H9 (cell line): ENCODE results near the gene TACC2. TPM values are rescaled to one million over a fixed set of nuclear protein-coding genes. Genes with fewer than 3 reads are reported as not detected.

Experiments used
- DNase-seq: peaks from one replicate; pipeline ENCODE4 v3.0.0-alpha.2; 2017
- H2AFZ ChIP-seq: one replicate; pipeline ENCODE4 v1.6.1; 2013; ENCODE audit warnings: mild to moderate bottlenecking, low read length, control low read depth, moderate library complexity
- H2AK5ac ChIP-seq: 2 replicates; pipeline ENCODE4 v1.6.1; 2013; ENCODE audit warnings: low read length, control low read depth, mixed read lengths; ENCODE audit not compliant: insufficient read length
- H2BK120ac ChIP-seq: one replicate; pipeline ENCODE4 v1.6.1; 2013; ENCODE audit warnings: low read depth, mild to moderate bottlenecking, low read length, control low read depth, inconsistent platforms; ENCODE audit not compliant: poor library complexity, severe bottlenecking
- H2BK12ac ChIP-seq: 2 replicates; pipeline ENCODE4 v1.6.1; 2013; ENCODE audit warnings: low read length, control low read depth, mixed read lengths, low read depth; ENCODE audit not compliant: insufficient read length
- H2BK15ac ChIP-seq: 2 replicates; pipeline ENCODE4 v1.6.1; 2013; ENCODE audit warnings: low read depth, low read length, control low read depth
- H2BK20ac ChIP-seq: one replicate; pipeline ENCODE4 v1.6.1; 2013; ENCODE audit warnings: low read depth, mild to moderate bottlenecking, low read length, control low read depth, inconsistent platforms; ENCODE audit not compliant: poor library complexity, severe bottlenecking
- H2BK5ac ChIP-seq: 2 replicates; pipeline ENCODE4 v1.6.1; 2013; ENCODE audit warnings: low read length, control low read depth, mixed read lengths; ENCODE audit not compliant: insufficient read length
- H3K14ac ChIP-seq: 2 replicates; pipeline ENCODE4 v1.6.1; 2013; ENCODE audit warnings: low read length, control low read depth; ENCODE audit not compliant: insufficient read depth
- H3K18ac ChIP-seq: 2 replicates; pipeline ENCODE4 v1.6.1; 2013; ENCODE audit warnings: low read depth, mild to moderate bottlenecking, mixed read lengths, low read length, control low read depth; ENCODE audit not compliant: insufficient read length
- H3K23ac ChIP-seq: 2 replicates; pipeline ENCODE4 v1.6.1; 2013; ENCODE audit warnings: low read length, control low read depth, mixed read lengths, low read depth; ENCODE audit not compliant: insufficient read length
- H3K23me2 ChIP-seq: 2 replicates; pipeline ENCODE4 v1.6.1; 2013; ENCODE audit warnings: low read depth, mild to moderate bottlenecking, mixed read lengths, low read length, control low read depth; ENCODE audit not compliant: insufficient read length, poor library complexity, severe bottlenecking
- H3K27ac ChIP-seq: 2 replicates; pipeline ENCODE4 v1.5.1; 2013; ENCODE audit warnings: low read length, control low read depth, mixed read lengths, low read depth; ENCODE audit not compliant: insufficient read length
- H3K27me3 ChIP-seq: 2 replicates; pipeline ENCODE4 v1.6.1; 2013; ENCODE audit warnings: low read length, control low read depth, inconsistent platforms; ENCODE audit not compliant: insufficient read depth
- H3K4ac ChIP-seq: 2 replicates; pipeline ENCODE4 v1.6.1; 2013; ENCODE audit warnings: low read depth, mild to moderate bottlenecking, control low read depth, inconsistent platforms, low read length, moderate library complexity
- H3K4me1 ChIP-seq: 2 replicates; pipeline ENCODE4 v1.6.1; 2013; ENCODE audit warnings: low read length, control low read depth, inconsistent platforms; ENCODE audit not compliant: insufficient read depth
- H3K4me2 ChIP-seq: 2 replicates; pipeline ENCODE4 v1.6.1; 2013; ENCODE audit warnings: low read length, control low read depth, mixed read lengths; ENCODE audit not compliant: insufficient read length, insufficient read depth
- H3K56ac ChIP-seq: 2 replicates; pipeline ENCODE4 v1.6.1; 2013; ENCODE audit warnings: low read depth, mild to moderate bottlenecking, mixed read lengths, low read length, control low read depth; ENCODE audit not compliant: insufficient read length
- H3K79me1 ChIP-seq: 2 replicates; pipeline ENCODE4 v1.6.1; 2013; ENCODE audit warnings: low read depth, mild to moderate bottlenecking, moderate library complexity, low read length, control low read depth, inconsistent platforms; ENCODE audit not compliant: insufficient read depth, poor library complexity, severe bottlenecking
- H3K79me2 ChIP-seq: 2 replicates; pipeline ENCODE4 v1.6.1; 2013; ENCODE audit warnings: low read length, control low read depth, inconsistent platforms; ENCODE audit not compliant: insufficient read depth
- H3K9ac ChIP-seq: 2 replicates; pipeline ENCODE4 v1.6.1; 2013; ENCODE audit warnings: low read length, control low read depth, mixed read lengths; ENCODE audit not compliant: insufficient read length; ENCODE audit errors: extremely low read depth
- H3K9me3 ChIP-seq: one replicate; pipeline ENCODE4 v1.6.1; 2013; ENCODE audit warnings: low read depth, low read length, inconsistent platforms; ENCODE audit not compliant: control insufficient read depth
- H3T11ph ChIP-seq: one replicate; pipeline ENCODE4 v1.6.1; 2013; ENCODE audit warnings: mild to moderate bottlenecking, low read length, control low read depth, inconsistent platforms
- H4K20me1 ChIP-seq: one replicate; pipeline ENCODE4 v1.6.1; 2013; ENCODE audit not compliant: control insufficient read depth, insufficient read length, insufficient read depth
- H4K5ac ChIP-seq: 2 replicates; pipeline ENCODE4 v1.6.1; 2013; ENCODE audit warnings: low read depth, mild to moderate bottlenecking, mixed read lengths, low read length, control low read depth; ENCODE audit not compliant: insufficient read length
- H4K8ac ChIP-seq: replicated peaks from 2 replicates; pipeline ENCODE4 v1.6.1; 2013; ENCODE audit warnings: low read length, control low read depth, mixed read lengths, low read depth; ENCODE audit not compliant: insufficient read length
- H4K91ac ChIP-seq: 2 replicates; pipeline ENCODE4 v1.6.1; 2013; ENCODE audit warnings: low read depth, mild to moderate bottlenecking, moderate library complexity, mixed read lengths, low read length, control low read depth; ENCODE audit not compliant: insufficient read length
- H3K27ac Mint-ChIP-seq, 3 experiments: 2 replicates in 2 of 3; 3 replicates in 1 of 3; pipeline ENCODE4 v1.8.0; 2020 to 2021; ENCODE audit warnings: mixed read lengths in 3 of 3, mild to moderate bottlenecking in 1 of 3, moderate library complexity in 1 of 3
- H3K27me3 Mint-ChIP-seq: 2 replicates; pipeline ENCODE4 v1.8.0; 2021; ENCODE audit warnings: low read depth, mild to moderate bottlenecking, moderate library complexity, mixed read lengths
- H3K36me3 Mint-ChIP-seq, 3 experiments: 2 replicates in 2 of 3; 3 replicates in 1 of 3; pipeline ENCODE4 v1.8.0; 2020 to 2021; ENCODE audit warnings: low read depth in 3 of 3, mixed read lengths in 3 of 3; ENCODE audit not compliant: insufficient read depth in 1 of 3
- H3K4me1 Mint-ChIP-seq, 2 experiments: 2 replicates each; pipeline ENCODE4 v1.8.0; 2020; ENCODE audit warnings: mixed read lengths in 2 of 2
- H3K4me3 Mint-ChIP-seq, 2 experiments: 2 replicates in 1 of 2; 3 replicates in 1 of 2; pipeline ENCODE4 v1.8.0; 2020 to 2021; ENCODE audit warnings: mild to moderate bottlenecking in 2 of 2, mixed read lengths in 2 of 2, moderate library complexity in 1 of 2
- H3K9me3 Mint-ChIP-seq, 2 experiments: 2 replicates in 1 of 2; 3 replicates in 1 of 2; pipeline ENCODE4 v1.8.0; 2020; ENCODE audit warnings: mild to moderate bottlenecking in 2 of 2, mixed read lengths in 2 of 2, moderate library complexity in 1 of 2
- WGBS: extraction: QIAGEN DNeasy Blood & Tissue Kit; methylation state at CpG from one replicate; pipeline ENCODE4 v1.1.7; 2013; ENCODE audit warnings: missing lambda C conversion rate, low lambda C conversion rate, mixed read lengths; ENCODE audit not compliant: insufficient read length; ENCODE audit errors: extremely low coverage; 5-methylcytosine and 5-hydroxymethylcytosine counted together
- total RNA-seq: library from RNA; stranded (reverse); gene quantifications from 2 replicates; pipeline ENCODE4 v1.2.1, GENCODE V29; 2021
- TF ChIP-seq, protein P1 (sequence below): fragments of 200-600 bp; sonication (generic); conservative IDR thresholded peaks from 3 replicates; pipeline ENCODE4 v1.8.0; 2021; ENCODE audit warnings: antibody characterized with exemption, mild to moderate bottlenecking

Gene TACC2
- total RNA-seq, 1 experiment from 2014 or later: 58.1 TPM

DNA sequence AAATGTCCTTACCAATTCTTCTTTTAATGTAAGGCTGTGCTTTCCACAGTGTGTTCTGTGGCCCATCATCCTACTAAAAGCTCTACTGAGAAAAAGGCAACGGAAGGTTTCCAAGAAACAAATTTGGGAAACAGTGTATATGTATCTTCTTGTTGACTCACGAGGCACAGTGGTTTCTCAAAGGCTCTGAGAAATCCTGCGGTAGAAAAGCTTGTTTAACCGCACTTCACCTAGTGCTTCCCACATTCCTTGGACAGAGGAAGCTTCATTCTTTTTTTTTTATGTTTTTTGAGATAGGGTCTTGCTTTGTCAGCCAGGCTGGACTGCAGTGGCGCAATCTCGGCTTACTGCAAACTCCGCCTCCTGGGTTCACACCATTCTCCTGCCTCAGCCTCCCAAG is 84.5 kb downstream of the TACC2 start:
- Mint-ChIP-seq H3K36me3 (no peaks in the 10 kb centered on the region), H3K27ac (no peak overlapping the region; a peak in 1 of 7 replicates), H3K27me3 (peaks cover 2% of the 10 kb centered on the region; the same call in 1 of the 2 replicates), H3K9me3 (no peaks in the 10 kb centered on the region), H3K4me3 (no peak overlapping the region), H3K4me1 (peaks cover 6% of the 10 kb centered on the region in 2 experiments; a peak in 3 of 4 replicates)
- Histone ChIP-seq H3K9me3 (no peaks in the 10 kb centered on the region), H3K18ac (no peak overlapping the region), H3K23me2 (no peaks in the 10 kb centered on the region), H4K20me1 (no peaks in the 10 kb centered on the region), H4K8ac (no peak overlapping the region), H3K9ac (no peak overlapping the region), H2BK12ac (no peak overlapping the region), H3K79me1 (no peaks in the 10 kb centered on the region), H3K4ac (no peak overlapping the region), H2BK120ac (no peak overlapping the region), H3K4me1 (no peaks in the 10 kb centered on the region), H3K27me3 (no peaks in the 10 kb centered on the region), H3K79me2 (no peaks in the 10 kb centered on the region), H3T11ph (no peak overlapping the region), H3K56ac (no peak overlapping the region), H2BK15ac (no peak overlapping the region), H2AFZ (no peak overlapping the region), H3K4me2 (no peak overlapping the region), H2BK5ac (no peak overlapping the region), H3K27ac (no peak overlapping the region), H4K5ac (no peak overlapping the region), H2BK20ac (no peak overlapping the region), H2AK5ac (no peak overlapping the region), H3K23ac (no peak overlapping the region), H4K91ac (no peak overlapping the region), H3K14ac (no peak overlapping the region)
- WGBS: no CpG with 5 or more reads among the region's 7 CpGs
- DNase-seq: no peak
- TF ChIP-seq, protein P1, sequence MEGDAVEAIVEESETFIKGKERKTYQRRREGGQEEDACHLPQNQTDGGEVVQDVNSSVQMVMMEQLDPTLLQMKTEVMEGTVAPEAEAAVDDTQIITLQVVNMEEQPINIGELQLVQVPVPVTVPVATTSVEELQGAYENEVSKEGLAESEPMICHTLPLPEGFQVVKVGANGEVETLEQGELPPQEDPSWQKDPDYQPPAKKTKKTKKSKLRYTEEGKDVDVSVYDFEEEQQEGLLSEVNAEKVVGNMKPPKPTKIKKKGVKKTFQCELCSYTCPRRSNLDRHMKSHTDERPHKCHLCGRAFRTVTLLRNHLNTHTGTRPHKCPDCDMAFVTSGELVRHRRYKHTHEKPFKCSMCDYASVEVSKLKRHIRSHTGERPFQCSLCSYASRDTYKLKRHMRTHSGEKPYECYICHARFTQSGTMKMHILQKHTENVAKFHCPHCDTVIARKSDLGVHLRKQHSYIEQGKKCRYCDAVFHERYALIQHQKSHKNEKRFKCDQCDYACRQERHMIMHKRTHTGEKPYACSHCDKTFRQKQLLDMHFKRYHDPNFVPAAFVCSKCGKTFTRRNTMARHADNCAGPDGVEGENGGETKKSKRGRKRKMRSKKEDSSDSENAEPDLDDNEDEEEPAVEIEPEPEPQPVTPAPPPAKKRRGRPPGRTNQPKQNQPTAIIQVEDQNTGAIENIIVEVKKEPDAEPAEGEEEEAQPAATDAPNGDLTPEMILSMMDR: no peak
